NCI-H2029 treated with DMSO at 0.1 percent for 48 hours (cell line): Measurements from ENCODE around the gene APAF1.
"Not testable (repeated sequence)": the region's sequence is repeated elsewhere in the genome, so short reads cannot be mapped to it uniquely, and the experiment has no call there.

Source experiments
- DNase-seq: peaks from one replicate; lab custom pipeline; 2025; lab: John Stamatoyannopoulos, UW

The APAF1 gene

GRCh38 chr12:98727196-98727595, 82.1 kb downstream of the APAF1 start:
- no peak for DNase-seq

GRCh38 chr12:98730412-98730811, 85.3 kb downstream of the APAF1 start:
- DNase-seq = no peak

- no peak for DNase-seq
These were observed 88.7 kb downstream of the APAF1 start for GRCh38 chr12:98733667-98734350.

- DNase-seq = no peak
These were observed 90.7 kb downstream of the APAF1 start for GRCh38 chr12:98735821-98736220.

GRCh38 chr12:98736352-98737321, 91.5 kb downstream of the APAF1 start:
- DNase-seq = peak; percentile 76

- DNase-seq = no peak
These were observed 92.2 kb downstream of the APAF1 start for GRCh38 chr12:98737322-98737712.

GRCh38 chr12:98738002-98738401, 92.9 kb downstream of the APAF1 start:
- DNase-seq = no peak

GRCh38 chr12:98738539-98738938, 93.4 kb downstream of the APAF1 start:
- DNase-seq = no peak

- DNase-seq = no peak
These were observed 95.7 kb downstream of the APAF1 start for GRCh38 chr12:98740751-98741150.

GRCh38 chr12:98741196-98741555, 96.1 kb downstream of the APAF1 start:
- DNase-seq = no peak

- no peak for DNase-seq
These were observed 96.6 kb downstream of the APAF1 start for GRCh38 chr12:98741556-98742265.

GRCh38 chr12:98743362-98743953, 98.4 kb downstream of the APAF1 start:
- no peak for DNase-seq

GRCh38 chr12:98744680-98745079, 99.6 kb downstream of the APAF1 start:
- no peak for DNase-seq

GRCh38 chr12:98745578-98746391, 100.7 kb downstream of the APAF1 start:
- no peak for DNase-seq

GRCh38 chr12:98748463-98748862, 103.4 kb downstream of the APAF1 start:
- DNase-seq = no peak

- no peak for DNase-seq
These were observed 105.4 kb downstream of the APAF1 start for GRCh38 chr12:98750511-98750910.

- no peak for DNase-seq
These were observed 106.6 kb downstream of the APAF1 start for GRCh38 chr12:98751580-98752115.

- DNase-seq = no peak
These were observed 107.6 kb downstream of the APAF1 start for GRCh38 chr12:98752726-98753125.

GRCh38 chr12:98754095-98754494, 109.0 kb downstream of the APAF1 start:
- no peak for DNase-seq

GRCh38 chr12:98755855-98756254, 110.8 kb downstream of the APAF1 start:
- not testable (repeated sequence) for DNase-seq

- no peak for DNase-seq
These were observed 112.4 kb downstream of the APAF1 start for GRCh38 chr12:98757455-98757854.
